ENCODE measurements around the gene NDRG4.

DNA sequence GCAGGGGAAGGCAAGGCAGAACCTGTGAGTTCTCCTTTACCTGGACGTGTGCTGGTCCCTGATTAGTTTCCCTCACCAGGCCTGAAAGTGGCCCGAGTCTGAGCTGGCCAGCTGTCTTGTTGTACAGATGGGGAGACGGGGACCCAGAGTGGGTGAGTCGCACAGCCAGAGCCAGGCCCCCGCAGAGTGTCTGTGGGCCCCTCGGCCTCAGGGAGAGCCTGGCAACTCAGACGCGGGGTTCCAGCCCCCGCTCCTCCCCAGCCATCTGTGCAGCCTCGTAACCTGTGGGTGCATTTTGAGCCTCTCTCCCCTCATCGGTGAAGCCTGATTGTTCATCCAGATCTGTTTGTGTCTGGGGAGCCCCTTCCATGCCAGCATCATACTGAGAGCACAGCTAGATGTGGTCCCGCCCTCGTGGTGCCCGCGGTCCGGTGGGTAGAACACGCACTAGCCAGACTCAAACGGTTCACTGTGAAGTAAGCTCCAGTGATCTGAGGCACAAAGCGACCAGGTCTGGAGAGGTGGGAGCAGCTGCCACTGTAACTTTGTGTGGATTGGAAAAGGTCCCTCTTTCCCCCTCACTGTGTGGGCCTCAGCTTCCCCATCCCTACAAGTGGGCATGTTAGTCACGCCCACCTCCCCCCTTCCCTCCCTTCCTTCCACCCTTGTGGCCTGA, 6.0 kb upstream of the NDRG4 start:
- TF ChIP-seq POLR2AphosphoS5 (IDR thresholded peaks at IDR 0.05; ENCODE audit: borderline replicate concordance, low read depth, low read length), result no peak
- TF ChIP-seq EZH2 (IDR thresholded peaks at IDR 0.05), result no peak
- no peak for TF ChIP-seq FOXP2 (optimal IDR thresholded peaks at IDR 0.05; ENCODE audit: control extremely low read depth, extremely low read length, insufficient read depth)

Measured in SK-N-MC (cell line).